Keratinocyte (primary cell): ENCODE data around the gene KRT2. TPM values are rescaled to one million over a fixed set of nuclear protein-coding genes. Genes with fewer than 3 reads are reported as not detected.

ENCODE experiments used
- DNase-seq: peaks from one replicate; pipeline ENCODE4 v3.0.0-alpha.2; 2011; ENCODE audit warnings: low read depth, missing footprints, low spot score
- FAIRE-seq: peaks from 2 replicates; lab custom pipeline; 2011; peaks lifted over from hg19 to GRCh38; lab: Jason Lieb, UNC
- H2AFZ ChIP-seq: 2 replicates; pipeline ENCODE4 v1.6.0; 2012; ENCODE audit warnings: low read length, control low read depth, inconsistent platforms; ENCODE audit not compliant: control insufficient read depth
- H3K27ac ChIP-seq: 2 replicates; pipeline ENCODE4 v1.5.1; 2011; ENCODE audit warnings: low read length; ENCODE audit not compliant: control insufficient read depth, insufficient read depth
- H3K27me3 ChIP-seq: 3 replicates; pipeline ENCODE4 v1.6.0; 2011; ENCODE audit warnings: low read length; ENCODE audit not compliant: control insufficient read depth, insufficient read depth; ENCODE audit errors: extremely low read depth
- H3K36me3 ChIP-seq, 2 experiments: 2 replicates in 1 of 2; 3 replicates in 1 of 2; pipeline ENCODE4 v1.5.1; 2011; ENCODE audit warnings: low read length in 2 of 2, mild to moderate bottlenecking in 1 of 2; ENCODE audit not compliant: control insufficient read depth in 2 of 2, insufficient read depth in 2 of 2; ENCODE audit errors: extremely low read depth in 1 of 2
- H3K4me1 ChIP-seq: 3 replicates; pipeline ENCODE4 v1.5.1; 2011; ENCODE audit warnings: low read length; ENCODE audit not compliant: control insufficient read depth, insufficient read depth; ENCODE audit errors: extremely low read depth
- H3K4me2 ChIP-seq: 3 replicates; pipeline ENCODE4 v1.6.0; 2011; ENCODE audit warnings: low read depth, low read length; ENCODE audit not compliant: control insufficient read depth, insufficient read depth; ENCODE audit errors: extremely low read depth
- H3K4me3 ChIP-seq, 3 experiments: fragments of 200-600 bp in 1 of 3; sonication (generic) in 1 of 3; 2 replicates in 2 of 3; 3 replicates in 1 of 3; pipeline ENCODE4 v1.5.1; 2011 to 2016; ENCODE audit warnings: low read length in 3 of 3, mild to moderate bottlenecking in 3 of 3, control low read depth in 2 of 3, inconsistent platforms in 1 of 3, low read depth in 1 of 3, mixed read lengths in 1 of 3, mixed run types in 1 of 3, moderate library complexity in 1 of 3; ENCODE audit not compliant: control insufficient read depth in 2 of 3, insufficient read depth in 2 of 3; ENCODE audit errors: extremely low read depth in 1 of 3
- H3K79me2 ChIP-seq: 2 replicates; pipeline ENCODE4 v1.6.0; 2012; ENCODE audit warnings: low read length; ENCODE audit not compliant: control insufficient read depth, insufficient read depth
- H3K9ac ChIP-seq: 3 replicates; pipeline ENCODE4 v1.6.0; 2011; ENCODE audit warnings: low read length; ENCODE audit not compliant: control insufficient read depth, insufficient read depth; ENCODE audit errors: extremely low read depth
- H3K9me1 ChIP-seq: 3 replicates; pipeline ENCODE4 v1.6.0; 2011; ENCODE audit warnings: low read length; ENCODE audit not compliant: control insufficient read depth, insufficient read depth; ENCODE audit errors: extremely low read depth
- H3K9me3 ChIP-seq: 2 replicates; pipeline ENCODE4 v1.5.1; 2012; ENCODE audit warnings: low read depth, low read length; ENCODE audit not compliant: control insufficient read depth
- H4K20me1 ChIP-seq: 3 replicates; pipeline ENCODE4 v1.6.0; 2011; ENCODE audit warnings: low read length; ENCODE audit not compliant: control insufficient read depth, insufficient read depth; ENCODE audit errors: extremely low read depth
- CTCF ChIP-seq, 3 experiments: IDR thresholded peaks in 1 of 3; conservative IDR thresholded peaks in 1 of 3; optimal IDR thresholded peaks in 1 of 3; 2 replicates in 2 of 3; 3 replicates in 1 of 3; pipeline versions ENCODE3 to v1.5.1; 2011; ENCODE audit warnings: low read length in 3 of 3, mild to moderate bottlenecking in 3 of 3, moderate library complexity in 2 of 3, control low read depth in 1 of 3, inconsistent platforms in 1 of 3; ENCODE audit not compliant: insufficient read depth in 2 of 3; ENCODE audit errors: extremely low read depth in 1 of 3
- EZH2 ChIP-seq: IDR thresholded peaks from one replicate; pipeline ENCODE4 v1.6.1; 2012; ENCODE audit warnings: inconsistent platforms, mild to moderate bottlenecking, low read length, moderate library complexity
- dilution Hi-C: fragments of 300-500 bp; cut with MboI; formaldehyde crosslinking; loops from one replicate; pipeline ENCODE4 v1.7.0; 2020; ENCODE audit warnings: low sequenced_read_pairs; ENCODE audit not compliant: extremely low pct_ligation_motif_present
- polyA plus RNA-seq, 5 experiments: library from polyadenylated mRNA; depleted of rRNA in 3 of 5; stranded (reverse) in 3 of 5; stranded (forward) in 1 of 5; unstranded in 1 of 5; fragments of >200 nt; gene quantifications; 1 replicate in 1 of 5; 2 replicates in 3 of 5; 3 replicates in 1 of 5; pipeline versions ENCODE4 v1.2.1 to v1.2.3, GENCODE V29; 2011 to 2012; ENCODE audit warnings: missing spikeins in 2 of 5, low read depth in 1 of 5, low replicate concordance in 1 of 5

KRT2 gene
- polyA plus RNA-seq, 1 donor (not counting 4 experiments of a cell fraction or from before 2014, with no cell fraction given) = 0.69 TPM

GRCh38 chr12:52689936-52690335, 37.9 kb upstream of the KRT2 start:
- TF ChIP-seq EZH2 (no peak), CTCF (optimal IDR thresholded peaks at IDR 0.05 in 1 of 3, IDR thresholded peaks at IDR 0.05 in 1 of 3, conservative IDR thresholded peaks at IDR 0.05 in 1 of 3; ENCODE audit: extremely low read depth in 1 of 3, insufficient read depth in 2 of 3, low read length in 3 of 3) (no peak)
- Histone ChIP-seq H3K4me1 (peaks cover 15% of the 10 kb centered on the region), H3K27me3 (peaks cover 37% of the 10 kb centered on the region), H3K4me3 (no peak overlapping the region), H3K9me3 (no peaks in the 10 kb centered on the region), H3K79me2 (no peaks in the 10 kb centered on the region), H3K9ac (no peak overlapping the region), H3K27ac (no peak overlapping the region), H3K36me3 (no peaks in the 10 kb centered on the region), H4K20me1 (no peaks in the 10 kb centered on the region), H2AFZ (no peak overlapping the region), H3K9me1 (no peaks in the 10 kb centered on the region), H3K4me2 (no peak overlapping the region)
- FAIRE-seq (no peak), DNase-seq (no peak)
- dilution Hi-C loops = no loop called here

GRCh38 chr12:52689239-52689638, 37.2 kb upstream of the KRT2 start:
- H3K27me3 ChIP-seq = peaks cover 36% of the 10 kb centered on the region
- no peak overlapping the region for H3K9ac ChIP-seq
- dilution Hi-C loops = no loop called here
- H3K4me1 ChIP-seq = peaks cover 15% of the 10 kb centered on the region
- H3K9me3 ChIP-seq = no peaks in the 10 kb centered on the region
- H2AFZ ChIP-seq = no peak overlapping the region
- FAIRE-seq = no peak
- no peaks in the 10 kb centered on the region for H4K20me1 ChIP-seq
- TF ChIP-seq CTCF (optimal IDR thresholded peaks at IDR 0.05 in 1 of 3, IDR thresholded peaks at IDR 0.05 in 1 of 3, conservative IDR thresholded peaks at IDR 0.05 in 1 of 3; ENCODE audit: extremely low read depth in 1 of 3, insufficient read depth in 2 of 3, low read length in 3 of 3) (no peak), EZH2 (no peak)
- H3K4me2 ChIP-seq = no peak overlapping the region
- H3K27ac ChIP-seq = no peak overlapping the region
- H3K4me3 ChIP-seq = no peak overlapping the region
- no peaks in the 10 kb centered on the region for H3K9me1 ChIP-seq
- H3K79me2 ChIP-seq = no peaks in the 10 kb centered on the region
- DNase-seq = no peak
- H3K36me3 ChIP-seq = no peaks in the 10 kb centered on the region
